ENCODE results near the gene CBX2. TPM values are rescaled to one million over a fixed set of nuclear protein-coding genes. Genes with fewer than 3 reads are reported as not detected.

CBX2 gene
- total RNA-seq, 4 donors from 2014 or later, result 2.4 to 5.9 (median 4.5) TPM

- TF ChIP-seq CTCF (IDR thresholded peaks at IDR 0.05), result no peak
- no peak for TF ChIP-seq EP300 (IDR thresholded peaks at IDR 0.05)
- TF ChIP-seq POLR2A (IDR thresholded peaks at IDR 0.05), result no peak
- no peak overlapping the region for H3K4me3 ChIP-seq
- WGBS, 2 donors, result 87 to 89% methylated on average over 27 to 28 of the region's 30 CpGs
- no peak overlapping the region for H3K27ac ChIP-seq
- peaks cover 0 to 45% of the 10 kb centered on the region in 2 donors for H3K27me3 ChIP-seq
- no peaks in the 10 kb centered on the region for H3K36me3 ChIP-seq
- DNase-seq (ENCODE audit: low spot score in 2 of 2), result no peak
- H3K9me3 ChIP-seq, result no peaks in the 10 kb centered on the region
- peaks cover 0 to 16% (median 7%) of the 10 kb centered on the region in 4 donors for H3K4me1 ChIP-seq
Measured at GRCh38 chr17:79737046-79737921, 40.7 kb upstream of the CBX2 start.

GRCh38 chr17:79737922-79738578 is 39.9 kb upstream of the CBX2 start:
- H3K36me3 ChIP-seq, result no peaks in the 10 kb centered on the region
- no peak for TF ChIP-seq CTCF (IDR thresholded peaks at IDR 0.05)
- TF ChIP-seq POLR2A (IDR thresholded peaks at IDR 0.05), result no peak
- no peak for TF ChIP-seq EP300 (IDR thresholded peaks at IDR 0.05)
- H3K4me1 ChIP-seq, result peaks cover 0 to 14% (median 7%) of the 10 kb centered on the region in 4 donors
- DNase-seq (ENCODE audit: low spot score in 2 of 2), result no peak
- no peak overlapping the region for H3K27ac ChIP-seq
- H3K27me3 ChIP-seq, result peaks cover 0 to 51% of the 10 kb centered on the region in 2 donors
- H3K9me3 ChIP-seq, result no peaks in the 10 kb centered on the region
- no peak overlapping the region for H3K4me3 ChIP-seq
- WGBS, 2 donors, result 80 to 82% methylated on average over 17 of the region's 17 CpGs

GRCh38 chr17:79738643-79739042 is 39.3 kb upstream of the CBX2 start:
- no peak for DNase-seq (ENCODE audit: low spot score in 2 of 2)
- no peak for TF ChIP-seq POLR2A (IDR thresholded peaks at IDR 0.05)
- no peak for TF ChIP-seq CTCF (IDR thresholded peaks at IDR 0.05)
- no peak for TF ChIP-seq EP300 (IDR thresholded peaks at IDR 0.05)
- Histone ChIP-seq H3K27me3 (peaks cover 0 to 54% of the 10 kb centered on the region in 2 donors), H3K4me1 (peaks cover 0 to 11% (median 7%) of the 10 kb centered on the region in 4 donors), H3K36me3 (no peaks in the 10 kb centered on the region), H3K27ac (no peak overlapping the region), H3K9me3 (no peaks in the 10 kb centered on the region), H3K4me3 (no peak overlapping the region)
- 59 to 61% methylated on average over 14 of the region's 14 CpGs for WGBS, 2 donors

DNA sequence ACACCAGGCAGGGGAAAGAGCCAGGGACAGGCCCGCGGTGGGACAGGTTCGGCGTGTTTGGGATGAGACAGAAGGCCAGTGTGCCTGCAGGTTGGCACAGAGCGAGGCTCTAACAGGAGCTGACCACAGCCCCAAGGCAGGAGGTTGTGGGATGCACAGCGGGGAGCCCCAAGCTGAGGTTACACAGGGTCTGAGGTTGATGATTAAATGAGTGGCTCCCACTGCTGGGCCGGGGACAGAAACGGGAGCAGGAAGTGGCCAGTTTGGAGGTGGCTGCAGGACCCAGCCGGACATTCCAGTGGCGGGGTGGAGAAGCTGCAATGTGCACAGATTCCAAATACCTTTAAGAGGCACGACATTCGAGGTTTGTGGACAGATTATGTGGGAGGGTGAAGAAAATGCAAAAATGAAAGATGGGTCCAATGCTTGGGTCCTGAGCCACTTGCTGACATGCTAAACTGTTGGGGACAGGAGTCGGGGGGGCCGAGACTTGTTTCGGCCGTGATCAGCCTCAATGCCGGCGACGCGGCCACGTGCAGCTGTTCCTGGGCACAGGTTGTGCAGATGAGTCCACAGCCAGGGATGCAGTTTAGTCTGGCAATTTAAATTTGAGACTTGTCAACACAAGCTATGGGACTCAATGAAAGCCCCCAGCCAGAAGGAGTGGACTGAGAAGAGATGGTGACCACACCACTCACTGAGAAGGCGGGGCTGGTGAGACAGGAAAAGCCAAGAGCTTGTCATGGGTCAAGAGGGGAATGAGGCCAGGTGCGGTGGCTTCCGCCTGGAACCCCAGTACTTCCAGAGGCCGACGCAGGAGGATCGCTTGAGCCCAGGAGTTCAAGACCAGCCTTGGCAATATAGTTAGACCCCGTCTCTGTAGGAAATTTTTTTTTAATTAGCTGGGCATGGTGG is 38.5 kb upstream of the CBX2 start:
- Histone ChIP-seq H3K27me3 (peaks cover 0 to 54% of the 10 kb centered on the region in 2 donors), H3K4me1 (peaks cover 0 to 11% (median 7%) of the 10 kb centered on the region in 4 donors), H3K27ac (no peak overlapping the region), H3K36me3 (no peaks in the 10 kb centered on the region), H3K4me3 (no peak overlapping the region), H3K9me3 (no peaks in the 10 kb centered on the region)
- 80 to 84% methylated on average over 28 of the region's 28 CpGs for WGBS, 2 donors
- DNase-seq (ENCODE audit: low spot score in 2 of 2), result no peak
- TF ChIP-seq EP300 (IDR thresholded peaks at IDR 0.05) (no peak), POLR2A (IDR thresholded peaks at IDR 0.05) (no peak), CTCF (IDR thresholded peaks at IDR 0.05) (no peak)
